GM12892 (cell line): Measurements from ENCODE around the gene SIX2.
A peak's percentile ranks its signal among the peaks of the same experiment; 100 is the strongest.

Experiments
- DNase-seq: peaks from one replicate; pipeline ENCODE4 v3.0.0; 2011; ENCODE audit not compliant: insufficient read length
- FAIRE-seq: peaks from 2 replicates; lab custom pipeline; 2011; peaks lifted over from hg19 to GRCh38; lab: Jason Lieb, UNC
- POLR2A ChIP-seq: IDR thresholded peaks from 2 replicates; pipeline ENCODE4 v1.6.1; 2011; ENCODE audit warnings: low read depth, low read length, control low read depth
- POLR2AphosphoS5 ChIP-seq: IDR thresholded peaks from 2 replicates; pipeline ENCODE4 v1.6.1; 2011; ENCODE audit warnings: low read depth, low read length, control low read depth
- TAF1 ChIP-seq: IDR thresholded peaks from 2 replicates; pipeline ENCODE4 v1.6.1; 2011; ENCODE audit warnings: low read depth, mild to moderate bottlenecking, control low read depth, low read length, borderline replicate concordance

Gene SIX2

GRCh38 chr2:44994377-44994776 is 14.9 kb downstream of the SIX2 start:
- TF ChIP-seq POLR2AphosphoS5: no peak
- no peak for TF ChIP-seq TAF1
- TF ChIP-seq POLR2A: no peak
- no peak for DNase-seq
- FAIRE-seq: no peak

DNA sequence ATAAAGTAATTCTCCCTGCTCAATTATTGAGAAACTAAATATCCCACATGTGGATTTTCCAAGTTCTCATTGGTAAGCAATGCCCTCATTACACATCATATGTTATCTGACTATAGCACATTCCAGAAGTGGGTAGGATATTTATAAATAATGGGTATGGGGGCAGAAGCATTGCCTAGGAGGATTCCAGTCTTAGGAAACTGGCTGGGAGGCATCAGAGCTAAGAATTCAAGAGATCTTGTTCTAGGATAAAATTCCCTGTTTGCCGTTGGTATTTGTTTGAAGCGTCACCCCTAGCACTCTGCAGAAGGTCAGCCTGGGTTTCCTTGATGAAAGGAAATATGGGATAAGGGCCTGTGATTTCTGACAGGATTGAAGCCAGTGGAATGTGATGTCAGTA is 20.1 kb downstream of the SIX2 start:
- TF ChIP-seq POLR2AphosphoS5: no peak
- TF ChIP-seq POLR2A: no peak
- FAIRE-seq (no peak), DNase-seq (no peak)

DNA sequence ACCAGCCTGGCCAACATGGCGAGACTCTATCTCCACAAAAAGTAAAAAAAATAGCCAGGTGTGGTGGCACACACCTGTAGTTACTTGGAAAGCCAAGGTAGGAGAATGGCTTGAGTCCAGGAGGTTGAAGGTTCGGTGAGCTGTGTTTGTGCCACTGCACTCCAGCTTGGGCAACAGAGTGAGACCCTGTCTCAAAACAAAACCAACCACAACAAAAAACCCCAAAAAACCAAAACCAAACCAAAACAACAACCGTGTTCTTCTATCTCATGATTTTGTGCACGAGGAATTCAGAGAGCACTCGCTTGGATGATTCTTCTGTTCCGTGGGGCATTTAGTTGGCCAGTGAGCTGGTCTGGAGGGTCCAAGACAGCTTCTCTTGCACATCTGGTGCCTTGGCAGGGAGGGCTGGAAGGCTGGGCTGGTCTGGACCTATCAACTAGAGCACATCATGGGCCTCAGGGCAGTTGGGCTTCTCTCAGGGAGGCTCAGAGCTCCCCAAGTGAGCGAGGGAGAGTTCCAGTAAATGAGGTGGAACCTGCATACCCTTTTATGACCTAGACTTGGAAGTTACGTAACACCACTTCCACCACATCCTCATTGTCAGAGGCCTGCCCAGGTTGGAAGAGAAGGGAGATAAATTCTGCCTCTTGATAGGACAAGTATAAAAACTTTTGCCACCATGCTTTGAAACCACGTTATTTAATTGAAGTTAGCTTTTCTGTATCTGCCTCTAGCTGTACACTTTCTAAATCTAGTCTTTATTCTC is 25.2 kb downstream of the SIX2 start:
- TF ChIP-seq TAF1 (no peak), POLR2A (no peak), POLR2AphosphoS5 (no peak)
- no peak for DNase-seq
- peak; percentile 27 for FAIRE-seq

- FAIRE-seq (peak; percentile 76), DNase-seq (peak; percentile 54)
- TF ChIP-seq TAF1 (no peak), POLR2AphosphoS5 (no peak), POLR2A (no peak)
These were observed 27.5 kb downstream of the SIX2 start for GRCh38 chr2:44981714-44982108.

- TF ChIP-seq POLR2AphosphoS5: no peak
- FAIRE-seq (no peak), DNase-seq (no peak)
These were observed 28.2 kb downstream of the SIX2 start for GRCh38 chr2:44980751-44981713.

- FAIRE-seq (no peak), DNase-seq (no peak)
- TF ChIP-seq TAF1: no peak
- TF ChIP-seq POLR2A: no peak
- TF ChIP-seq POLR2AphosphoS5: no peak
These were observed 29.7 kb downstream of the SIX2 start for GRCh38 chr2:44979581-44979980.

DNA sequence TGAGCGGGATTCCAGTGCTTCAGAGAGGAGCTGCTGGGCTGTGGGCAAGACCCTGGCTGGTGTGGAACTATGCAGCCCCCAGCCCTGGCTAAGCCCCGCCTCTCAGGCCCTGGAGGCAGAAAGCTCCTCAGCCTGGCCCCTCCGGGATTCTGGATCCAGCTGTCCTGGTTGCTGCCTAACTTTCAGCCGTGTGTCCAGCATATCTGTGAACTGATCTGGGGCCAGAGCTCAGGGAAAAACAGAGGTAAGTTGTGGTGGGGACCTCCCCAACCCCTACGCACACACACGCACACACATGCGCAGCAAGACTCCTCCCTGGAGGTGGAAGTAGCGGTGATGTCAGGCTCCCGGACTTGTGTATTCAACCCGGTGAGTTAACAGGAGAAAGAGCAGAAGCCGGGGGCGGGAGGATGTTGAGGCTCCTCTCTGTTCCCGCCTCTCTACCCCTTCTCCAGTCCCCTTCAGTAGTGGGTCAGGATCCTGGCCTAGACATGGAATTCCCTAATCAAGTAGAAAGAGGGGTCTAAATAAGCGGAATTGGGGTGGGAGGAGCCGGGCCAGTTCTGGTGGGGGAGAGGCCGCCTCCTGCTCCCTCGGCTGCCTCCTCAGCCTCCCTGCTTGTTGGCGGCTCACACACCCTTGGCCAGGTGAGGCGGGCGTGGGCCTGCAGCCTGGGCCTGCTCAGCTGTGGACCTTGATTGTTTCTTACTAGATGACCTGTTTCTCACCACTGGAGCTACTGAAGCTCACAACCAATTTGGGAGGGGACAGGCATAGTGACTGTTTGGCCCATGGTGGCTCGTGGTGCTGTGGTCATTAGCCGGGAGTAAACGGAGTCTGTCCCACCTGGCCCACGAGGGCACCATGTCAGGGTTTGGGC is 33.4 kb downstream of the SIX2 start:
- TF ChIP-seq POLR2AphosphoS5 (no peak), POLR2A (no peak), TAF1 (no peak)
- FAIRE-seq (no peak), DNase-seq (no peak)

GRCh38 chr2:44974064-44974715 is 35.1 kb downstream of the SIX2 start:
- TF ChIP-seq POLR2AphosphoS5 (no peak), POLR2A (no peak), TAF1 (no peak)
- DNase-seq: no peak
- FAIRE-seq: no peak

- FAIRE-seq (no peak), DNase-seq (no peak)
- TF ChIP-seq POLR2AphosphoS5 (no peak), POLR2A (no peak), TAF1 (no peak)
These were observed 36.3 kb downstream of the SIX2 start for GRCh38 chr2:44972771-44973535.

DNA sequence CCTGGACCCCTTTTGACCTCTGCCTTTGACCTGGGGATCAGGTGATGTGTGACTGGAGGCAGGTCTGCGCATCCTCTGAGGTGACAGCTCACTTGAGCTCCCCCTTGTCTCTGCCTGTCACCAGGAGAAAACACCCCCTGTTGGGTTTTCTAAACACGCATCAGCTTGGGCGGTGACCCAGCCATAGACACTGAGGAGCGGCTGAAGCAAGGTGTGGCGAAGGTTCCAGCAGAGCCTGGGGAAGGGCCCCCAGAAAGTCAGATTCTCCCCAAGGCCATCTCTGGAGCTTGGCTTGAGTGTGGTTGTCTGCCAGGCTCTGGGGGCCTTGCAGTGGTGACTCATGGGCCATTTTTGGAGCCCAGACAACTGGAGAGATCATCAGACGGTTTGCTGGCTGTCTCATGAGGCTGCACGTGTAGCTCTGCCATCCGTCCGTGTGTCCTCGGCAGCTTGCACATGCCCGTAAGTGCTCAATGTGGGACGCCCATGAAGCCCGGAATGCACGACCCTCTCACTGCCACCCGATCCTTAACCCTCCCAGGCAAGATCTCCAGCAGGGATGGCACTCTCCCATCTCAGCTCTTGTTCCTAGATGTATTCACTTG is 38.3 kb downstream of the SIX2 start:
- DNase-seq (no peak), FAIRE-seq (no peak)
- no peak for TF ChIP-seq POLR2AphosphoS5
- no peak for TF ChIP-seq POLR2A
- TF ChIP-seq TAF1: no peak

GRCh38 chr2:44969936-44970335 is 39.3 kb downstream of the SIX2 start:
- DNase-seq (no peak), FAIRE-seq (no peak)
- TF ChIP-seq POLR2A (no peak), TAF1 (no peak), POLR2AphosphoS5 (no peak)
